HepG2 (cell line): Measurements from ENCODE around the gene WDFY1. TPM values are rescaled to one million over a fixed set of nuclear protein-coding genes. Genes with fewer than 3 reads are reported as not detected.

Source experiments
- ATAC-seq: fragments of 200-7000 bp; cut with Tn5 transposase; 3 replicates; pipeline ENCODE4 v1.9.1; 2020; ENCODE audit warnings: mild to moderate bottlenecking, moderate library complexity
- BruUV-seq: library from RNA; stranded (reverse); fragments of 400-500 nt; replicated peaks from 2 replicates; lab custom pipeline; 2021; lab: Mats Ljungman, UMichigan
- CTCF ChIA-PET: fragments of 300-600 bp; formaldehyde crosslinking; extraction: SDS; loops from one replicate; lab custom pipeline; 2021; ENCODE audit warnings: low total read pairs, inconsistent platforms, low intra/inter-chr PET ratio; lab: Yijun Ruan, JAX
- POLR2A ChIA-PET: fragments of 350-600 bp; sonication (Branson Sonifier 250); formaldehyde crosslinking; loops from one replicate; lab custom pipeline; 2020; ENCODE audit warnings: antibody characterized with exemption, inconsistent platforms; lab: Yijun Ruan, JAX
- DNase-seq: peaks from one replicate; pipeline ENCODE4 v3.0.0-alpha.2; 2015; ENCODE audit warnings: low spot score
- FAIRE-seq: peaks from 3 replicates; lab custom pipeline; 2011; peaks lifted over from hg19 to GRCh38; lab: Jason Lieb, UNC
- H2AFZ ChIP-seq: one replicate; pipeline ENCODE4 v1.6.1; 2011; ENCODE audit warnings: low read length, inconsistent platforms
- H3K27ac ChIP-seq: fragments of 300-600 bp; 3 replicates; pipeline ENCODE4 v1.8.0; 2011; ENCODE audit warnings: mixed run types, mild to moderate bottlenecking, mixed read lengths, low read length, inconsistent platforms; ENCODE audit not compliant: insufficient read depth; ENCODE audit errors: extremely low read length
- H3K27me3 ChIP-seq, 2 experiments: fragments of 200-600 bp in 1 of 2; 2 replicates in 1 of 2; 3 replicates in 1 of 2; pipeline versions ENCODE4 v1.6.0 to v1.8.0; 2011; ENCODE audit warnings: low read length in 2 of 2, mild to moderate bottlenecking in 2 of 2, moderate library complexity in 2 of 2, inconsistent platforms in 1 of 2; ENCODE audit not compliant: insufficient read depth in 2 of 2, control insufficient read depth in 1 of 2
- H3K36me3 ChIP-seq, 2 experiments: fragments of 200-600 bp in 1 of 2; replicated peaks in 1 of 2; 2 replicates in 1 of 2; 3 replicates in 1 of 2; pipeline versions ENCODE4 v1.5.1 to v1.8.0; 2011; ENCODE audit warnings: low read length in 2 of 2, inconsistent platforms in 1 of 2; ENCODE audit not compliant: insufficient read depth in 2 of 2, control insufficient read depth in 1 of 2
- H3K4me1 ChIP-seq: 2 replicates; pipeline ENCODE4 v1.5.1; 2012; ENCODE audit warnings: low read length, inconsistent platforms; ENCODE audit not compliant: insufficient read depth
- H3K4me2 ChIP-seq: 2 replicates; pipeline ENCODE4 v1.6.0; 2011; ENCODE audit warnings: low read depth, low read length, inconsistent platforms
- H3K4me3 ChIP-seq, 3 experiments: fragments of 200-600 bp in 1 of 3; sonication (generic), shearing (Covaris generic) in 1 of 3; replicated peaks in 1 of 3; 2 replicates each; pipeline ENCODE4 v1.5.1; 2011 to 2016; ENCODE audit warnings: low read length in 3 of 3, inconsistent platforms in 2 of 3, low read depth in 2 of 3, mild to moderate bottlenecking in 2 of 3, control low read depth in 1 of 3, mixed read lengths in 1 of 3; ENCODE audit not compliant: insufficient read depth in 1 of 3
- H3K79me2 ChIP-seq: one replicate; pipeline ENCODE4 v1.6.1; 2011; ENCODE audit warnings: low read length, inconsistent platforms; ENCODE audit not compliant: insufficient read depth
- H3K9ac ChIP-seq: 2 replicates; pipeline ENCODE4 v1.6.0; 2011; ENCODE audit warnings: mild to moderate bottlenecking, low read depth, low read length, inconsistent platforms; ENCODE audit not compliant: insufficient read depth
- H3K9me3 ChIP-seq: 2 replicates; pipeline ENCODE4 v1.5.1; 2012; ENCODE audit warnings: mild to moderate bottlenecking, low read length
- H4K20me1 ChIP-seq: 2 replicates; pipeline ENCODE4 v1.6.0; 2011; ENCODE audit warnings: inconsistent platforms, mild to moderate bottlenecking, low read length, moderate library complexity; ENCODE audit not compliant: insufficient read depth
- BCL3 ChIP-seq: sonication (generic); formaldehyde crosslinking; IDR thresholded peaks from 2 replicates; pipeline ENCODE4 v1.5.1; 2020; ENCODE audit warnings: mild to moderate bottlenecking, missing genetic modification reagents, moderate library complexity
- HMGA1 ChIP-seq: sonication (generic); formaldehyde crosslinking; conservative IDR thresholded peaks from 2 replicates; pipeline ENCODE4 v1.4.0; 2020; ENCODE audit warnings: missing genetic modification reagents
- ZNF121 ChIP-seq: sonication (generic); formaldehyde crosslinking; IDR thresholded peaks from 2 replicates; pipeline ENCODE4 v1.5.0; 2020; ENCODE audit warnings: mild to moderate bottlenecking, missing genetic modification reagents
- ZNF280B ChIP-seq: sonication (generic); formaldehyde crosslinking; IDR thresholded peaks from 2 replicates; pipeline ENCODE4 v1.5.0; 2020; ENCODE audit warnings: missing genetic modification reagents, mild to moderate bottlenecking, borderline replicate concordance
- WGBS: methylation state at CpG from one replicate; pipeline ENCODE4 v1.1.6; 2017; ENCODE audit warnings: low lambda C conversion rate; 5-methylcytosine and 5-hydroxymethylcytosine counted together
- in situ Hi-C: cut with HindIII; loops from 2 replicates; pipeline ENCODE4 v1.10.0; 2017; ENCODE audit warnings: low pct_unique_long_range_greater_than_20kb; ENCODE audit not compliant: extremely low pct_ligation_motif_present
- intact Hi-C: fragments of 100-400 bp; cut with micrococcal nuclease; formaldehyde crosslinking; loops from one replicate; pipeline ENCODE4 v1.10.0; 2022; ENCODE audit not compliant: unreplicated experiment
- polyA plus RNA-seq, 8 experiments: library from polyadenylated mRNA; depleted of rRNA in 3 of 8; stranded (reverse) in 7 of 8; unstranded in 1 of 8; fragments of >200 nt; fragmentation: Illumina TruSeq in 4 of 8; extraction: Trizol in 4 of 8; gene quantifications; 2 replicates each; pipeline versions ENCODE4 v1.2.1 to v1.2.3, GENCODE V29; 2011 to 2016; ENCODE audit warnings: low read depth in 4 of 8, missing spikeins in 1 of 8, mixed read lengths in 1 of 8; ENCODE audit not compliant: insufficient read depth in 1 of 8
- total RNA-seq, 5 experiments: library from RNA; depleted of rRNA; stranded (reverse); fragments of >200 nt; fragmentation: Illumina TruSeq; extraction: Trizol; gene quantifications; 2 replicates each; pipeline ENCODE4 v1.2.3, GENCODE V29; 2016; ENCODE audit warnings: low read depth in 1 of 5

The WDFY1 gene
- total and polyA plus RNA-seq, 2 of the 13 experiments (the other 11 are each of a cell fraction or from before 2014, with no cell fraction given), result 77.0 to 78.4 TPM

- H3K4me1 ChIP-seq, result peaks cover 17% of the 10 kb centered on the region
- no peak overlapping the region for H3K9ac ChIP-seq
- H3K36me3 ChIP-seq, result peaks cover 21 to 57% of the 10 kb centered on the region in 2 experiments
- BruUV-seq, result no TSS peak
- ChIA-PET CTCF (no interaction called here), POLR2A (no interaction called here)
- H3K27ac ChIP-seq, result no peak overlapping the region
- in situ Hi-C loops, result no loop called here
- WGBS, result 95% methylated on average over 3 of the region's 3 CpGs
- no peaks in the 10 kb centered on the region for H4K20me1 ChIP-seq
- H3K4me3 ChIP-seq, result no peak overlapping the region
- H3K79me2 ChIP-seq, result no peaks in the 10 kb centered on the region
- intact Hi-C loops, result no loop called here
- H3K27me3 ChIP-seq, result no peaks in the 10 kb centered on the region
- no peak for DNase-seq
- H2AFZ ChIP-seq, result no peak overlapping the region
- no peak for ATAC-seq
- no peak for FAIRE-seq
- no peaks in the 10 kb centered on the region for H3K9me3 ChIP-seq
- TF ChIP-seq BCL3 (CRISPR knock-in tag) (no peak), HMGA1 (CRISPR knock-in tag) (no peak)
- H3K4me2 ChIP-seq, result no peak overlapping the region
These were observed 60.7 kb downstream of the WDFY1 start for GRCh38 chr2:223884399-223884798.

DNA sequence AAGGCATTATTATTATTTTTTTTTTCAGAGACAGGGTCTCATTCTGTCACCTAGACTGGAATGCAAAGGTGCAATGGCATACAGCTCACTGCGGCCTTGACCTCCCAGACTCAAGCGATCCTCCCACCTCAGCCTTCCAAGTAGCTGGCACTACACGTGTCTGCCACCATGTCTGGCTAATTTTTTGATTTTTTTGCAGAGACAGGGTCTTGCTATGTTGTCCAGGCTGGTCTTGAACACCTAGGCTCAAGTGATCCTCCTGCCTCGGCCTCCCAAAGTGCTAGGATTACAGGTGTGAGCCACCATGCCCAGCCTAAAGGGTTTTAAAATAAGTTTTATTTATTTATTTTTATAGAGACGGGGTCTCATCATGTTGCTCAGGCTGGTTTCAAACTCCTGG is 62.4 kb downstream of the WDFY1 start:
- Histone ChIP-seq H3K27ac (no peak overlapping the region), H3K4me3 (no peak overlapping the region), H3K9me3 (no peaks in the 10 kb centered on the region), H4K20me1 (no peaks in the 10 kb centered on the region)
- CTCF ChIA-PET, result no interaction called here
- DNase-seq, result no peak
- BruUV-seq, result no TSS peak
- POLR2A ChIA-PET, result no interaction called here
- WGBS, result 94% methylated on average over 5 of the region's 5 CpGs
- no peak for TF ChIP-seq ZNF280B (CRISPR knock-in tag)
- peak; percentile 61; the same call in 1 of the 2 replicates for TF ChIP-seq ZNF121 (CRISPR knock-in tag)
- TF ChIP-seq, all 625 proteins: peak for 1
- FAIRE-seq, result no peak
- no peaks in the 10 kb centered on the region for H3K79me2 ChIP-seq
- in situ Hi-C loops (no loop called here), intact Hi-C loops (no loop called here)
- no peak overlapping the region for H3K4me2 ChIP-seq
- peaks cover 31 to 68% of the 10 kb centered on the region in 2 experiments for H3K36me3 ChIP-seq
- ATAC-seq, result no peak
- peaks cover 10% of the 10 kb centered on the region for H3K4me1 ChIP-seq
- H2AFZ ChIP-seq, result no peak overlapping the region
- H3K9ac ChIP-seq, result no peak overlapping the region
- no peaks in the 10 kb centered on the region for H3K27me3 ChIP-seq
